Measurements from ENCODE around the gene DNAJA3. TPM values are rescaled to one million over a fixed set of nuclear protein-coding genes. Genes with fewer than 3 reads are reported as not detected.

DNAJA3 gene
- total RNA-seq, 6 experiments from 2014 or later, result 36.4 to 110 (median 49.0) TPM

DNA sequence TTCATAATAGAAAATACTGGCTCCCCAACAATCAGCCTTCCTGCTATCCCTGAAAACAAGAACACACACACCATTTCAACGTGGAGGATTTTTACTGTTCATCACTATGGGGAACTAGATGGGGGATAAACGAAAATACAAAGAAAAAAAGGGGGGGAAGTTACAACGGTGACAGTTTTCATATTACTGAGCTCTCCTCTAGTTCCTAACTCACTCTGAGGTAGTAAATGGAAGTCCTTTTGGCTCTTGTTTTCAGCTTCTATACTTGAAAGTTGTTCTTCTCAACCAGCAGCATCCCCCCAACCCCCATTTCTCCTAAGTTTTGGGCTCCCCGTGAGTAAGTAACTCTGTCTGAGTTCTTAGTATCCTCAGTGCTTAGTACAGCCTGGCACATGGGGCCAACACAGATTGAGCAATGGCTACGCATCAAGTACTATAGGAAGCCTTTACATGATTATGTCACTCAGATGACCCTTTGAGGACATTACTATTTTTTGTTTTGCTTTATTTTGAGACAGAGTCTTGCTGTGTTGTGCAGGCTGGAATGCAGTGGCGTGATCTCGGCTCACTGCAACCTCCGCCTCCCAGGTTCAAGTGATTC lies 5.1 kb upstream of the DNAJA3 start:
- Histone ChIP-seq H3K4me3 (no peak overlapping the region), H3K27me3 (no peaks in the 10 kb centered on the region), H3K4me1 (peaks cover 0 to 4% (median 2%) of the 10 kb centered on the region in 4 donors), H3K36me3 (no peaks in the 10 kb centered on the region), H3K9me3 (no peaks in the 10 kb centered on the region), H3K27ac (no peak overlapping the region)
- intact Hi-C loops (cut with DNase I), result no loop called here
- DNase-seq, result peak in 1 of 3 donors; percentile 2
- 64% methylated on average over 8 of the region's 8 CpGs for WGBS (ENCODE audit: insufficient coverage, low coverage, low lambda C conversion rate, missing lambda C conversion rate)
- TF ChIP-seq POLR2A (IDR thresholded peaks at IDR 0.05), result no peak
- TF ChIP-seq, protein P1, sequence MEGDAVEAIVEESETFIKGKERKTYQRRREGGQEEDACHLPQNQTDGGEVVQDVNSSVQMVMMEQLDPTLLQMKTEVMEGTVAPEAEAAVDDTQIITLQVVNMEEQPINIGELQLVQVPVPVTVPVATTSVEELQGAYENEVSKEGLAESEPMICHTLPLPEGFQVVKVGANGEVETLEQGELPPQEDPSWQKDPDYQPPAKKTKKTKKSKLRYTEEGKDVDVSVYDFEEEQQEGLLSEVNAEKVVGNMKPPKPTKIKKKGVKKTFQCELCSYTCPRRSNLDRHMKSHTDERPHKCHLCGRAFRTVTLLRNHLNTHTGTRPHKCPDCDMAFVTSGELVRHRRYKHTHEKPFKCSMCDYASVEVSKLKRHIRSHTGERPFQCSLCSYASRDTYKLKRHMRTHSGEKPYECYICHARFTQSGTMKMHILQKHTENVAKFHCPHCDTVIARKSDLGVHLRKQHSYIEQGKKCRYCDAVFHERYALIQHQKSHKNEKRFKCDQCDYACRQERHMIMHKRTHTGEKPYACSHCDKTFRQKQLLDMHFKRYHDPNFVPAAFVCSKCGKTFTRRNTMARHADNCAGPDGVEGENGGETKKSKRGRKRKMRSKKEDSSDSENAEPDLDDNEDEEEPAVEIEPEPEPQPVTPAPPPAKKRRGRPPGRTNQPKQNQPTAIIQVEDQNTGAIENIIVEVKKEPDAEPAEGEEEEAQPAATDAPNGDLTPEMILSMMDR (IDR thresholded peaks at IDR 0.05), result no peak
- ATAC-seq, result no peak

DNA sequence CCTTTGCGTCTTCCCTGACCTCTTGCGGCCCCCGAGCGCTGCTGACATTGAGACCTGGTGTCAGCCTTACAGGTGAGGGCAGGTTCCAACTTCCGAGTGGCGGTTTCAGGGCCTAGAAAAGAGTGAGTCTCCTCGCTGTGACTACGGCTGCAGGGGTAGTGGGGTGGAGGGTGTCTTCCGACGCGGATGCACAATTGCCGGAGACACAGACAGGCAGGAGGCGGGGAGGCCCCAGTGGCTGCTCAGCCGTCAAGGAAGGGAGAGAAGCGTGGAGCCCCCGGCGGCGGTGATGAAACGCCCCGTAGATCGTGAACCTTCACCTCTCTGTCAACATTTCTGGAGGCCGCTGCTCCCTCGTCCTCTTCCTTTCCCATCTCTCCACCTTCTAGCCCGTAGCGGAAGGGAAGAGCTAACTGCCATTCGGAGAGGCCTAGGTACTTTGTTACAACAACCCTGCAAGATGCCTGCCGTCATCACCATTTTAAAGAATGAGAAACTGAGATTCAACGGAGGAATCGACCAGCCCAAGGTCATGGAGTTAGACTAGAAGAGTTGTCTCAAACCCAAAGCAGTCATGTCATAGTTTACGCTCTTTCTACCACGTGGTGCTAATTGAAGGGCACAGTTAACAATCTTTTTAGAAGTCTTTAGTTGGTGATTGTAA lies 485 bp downstream of the DNAJA3 start:
- intact Hi-C loops (cut with DNase I), result no loop called here
- DNase-seq (peak; percentile 64 to 73 (median 64)), ATAC-seq (peak; percentile 51 to 62 (median 58))
- Histone ChIP-seq H3K36me3 (peaks cover 0 to 2% (median 0%) of the 10 kb centered on the region in 4 donors), H3K9me3 (no peaks in the 10 kb centered on the region), H3K4me1 (peaks cover 0 to 13% (median 7%) of the 10 kb centered on the region in 4 donors), H3K27ac (peak overlapping the region; percentile 95 to 98 (median 97)), H3K27me3 (no peaks in the 10 kb centered on the region), H3K4me3 (peak overlapping the region; percentile 79 to 97 (median 94))
- TF ChIP-seq, protein P1 (IDR thresholded peaks at IDR 0.05), result no peak
- no peak for TF ChIP-seq POLR2A (IDR thresholded peaks at IDR 0.05)
- 1% methylated on average over 23 of the region's 31 CpGs for WGBS (ENCODE audit: insufficient coverage, low coverage, low lambda C conversion rate, missing lambda C conversion rate)

DNA sequence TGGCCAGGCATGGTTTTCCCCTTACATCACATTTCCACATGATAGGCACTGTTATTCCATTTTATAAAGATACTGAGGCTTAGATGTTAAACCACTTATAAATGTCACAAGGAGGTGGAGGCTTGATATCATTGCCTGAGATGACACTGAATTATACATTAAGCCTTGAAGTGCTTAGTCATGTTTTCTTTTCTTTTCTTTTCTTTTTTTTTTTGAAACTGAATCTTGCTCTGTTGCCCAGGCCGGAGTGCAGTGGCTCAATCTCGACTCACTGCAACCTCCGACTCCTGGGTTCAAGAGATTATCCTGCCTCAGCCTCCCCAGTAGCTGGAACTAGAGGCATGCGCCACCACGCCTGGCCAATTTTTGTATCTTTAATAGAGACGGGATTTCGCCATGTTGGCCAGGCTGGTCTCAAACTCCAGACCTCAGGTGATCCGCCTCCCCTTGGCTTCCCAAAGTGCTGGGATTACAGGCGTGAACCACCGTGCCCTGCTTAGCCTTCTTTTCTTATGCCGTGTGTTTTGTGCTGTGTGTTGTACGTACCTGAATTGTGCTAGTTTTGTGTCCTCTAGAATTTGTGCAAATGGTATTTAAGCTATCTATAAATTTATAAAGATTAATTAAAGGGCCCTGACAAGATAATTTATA lies 1.2 kb downstream of the DNAJA3 start:
- H3K4me1 ChIP-seq, result peaks cover 0 to 13% (median 7%) of the 10 kb centered on the region in 4 donors
- H3K4me3 ChIP-seq, result peak overlapping the region; percentile 79 to 97 (median 94)
- no peaks in the 10 kb centered on the region for H3K9me3 ChIP-seq
- TF ChIP-seq, protein P1 (IDR thresholded peaks at IDR 0.05), result no peak
- no peak for TF ChIP-seq POLR2A (IDR thresholded peaks at IDR 0.05)
- intact Hi-C loops (cut with DNase I), result no loop called here
- peak overlapping the region in 2 of 3 donors; percentile 95 to 97 for H3K27ac ChIP-seq
- 79% methylated on average over 11 of the region's 12 CpGs for WGBS (ENCODE audit: insufficient coverage, low coverage, low lambda C conversion rate, missing lambda C conversion rate)
- ATAC-seq (no peak), DNase-seq (no peak)
- H3K36me3 ChIP-seq, result peaks cover 0 to 3% (median under 1%) of the 10 kb centered on the region in 4 donors
- H3K27me3 ChIP-seq, result no peaks in the 10 kb centered on the region

DNA sequence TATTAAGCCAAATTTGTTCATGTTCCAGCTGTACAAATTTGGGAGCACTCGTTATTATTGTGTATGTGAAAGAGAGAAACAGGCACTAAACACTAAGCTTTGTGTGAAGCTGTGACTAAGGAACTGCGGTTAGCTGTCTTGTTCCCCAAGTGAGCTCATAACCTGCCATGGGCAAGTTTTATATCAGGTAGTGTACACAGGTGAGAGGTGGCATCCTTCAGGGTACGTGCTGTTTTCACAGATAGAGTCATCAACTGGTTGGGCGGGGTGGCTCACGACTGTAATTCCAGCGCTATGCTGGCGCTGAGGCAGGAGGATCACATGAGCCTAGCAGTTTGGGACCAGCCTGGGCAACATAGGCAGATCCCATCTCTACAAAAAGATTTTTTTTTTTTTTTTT lies 2.8 kb downstream of the DNAJA3 start:
- H3K27me3 ChIP-seq, result no peaks in the 10 kb centered on the region
- 99% methylated on average over 7 of the region's 7 CpGs for WGBS (ENCODE audit: insufficient coverage, low coverage, low lambda C conversion rate, missing lambda C conversion rate)
- TF ChIP-seq, protein P1 (IDR thresholded peaks at IDR 0.05), result no peak
- no peak for TF ChIP-seq POLR2A (IDR thresholded peaks at IDR 0.05)
- H3K36me3 ChIP-seq, result peaks cover 0 to 5% (median under 1%) of the 10 kb centered on the region in 4 donors
- DNase-seq, result no peak
- ATAC-seq, result no peak
- H3K4me3 ChIP-seq, result no peak overlapping the region
- no peak overlapping the region for H3K27ac ChIP-seq
- intact Hi-C loops (cut with DNase I), result no loop called here
- peaks cover 0 to 13% (median 7%) of the 10 kb centered on the region in 4 donors for H3K4me1 ChIP-seq
- H3K9me3 ChIP-seq, result no peaks in the 10 kb centered on the region

All from right lobe of liver (tissue), 6 donors.